Limb (tissue), 2 donors: ENCODE measurements around the gene ZNF835.
A peak's percentile ranks its signal among the peaks of the same experiment; 100 is the strongest.

Experiments
- DNase-seq, 2 donors: peaks; one replicate each; pipeline ENCODE4 v3.0.0-alpha.2; 2016; ENCODE audit errors: extremely low spot score in 2 of 2

ZNF835 gene

GRCh38 chr19:56663931-56664500 lies 7.5 kb downstream of the ZNF835 start:
- no peak for DNase-seq

GRCh38 chr19:56661248-56661647 lies 10.3 kb downstream of the ZNF835 start:
- no peak for DNase-seq

DNA sequence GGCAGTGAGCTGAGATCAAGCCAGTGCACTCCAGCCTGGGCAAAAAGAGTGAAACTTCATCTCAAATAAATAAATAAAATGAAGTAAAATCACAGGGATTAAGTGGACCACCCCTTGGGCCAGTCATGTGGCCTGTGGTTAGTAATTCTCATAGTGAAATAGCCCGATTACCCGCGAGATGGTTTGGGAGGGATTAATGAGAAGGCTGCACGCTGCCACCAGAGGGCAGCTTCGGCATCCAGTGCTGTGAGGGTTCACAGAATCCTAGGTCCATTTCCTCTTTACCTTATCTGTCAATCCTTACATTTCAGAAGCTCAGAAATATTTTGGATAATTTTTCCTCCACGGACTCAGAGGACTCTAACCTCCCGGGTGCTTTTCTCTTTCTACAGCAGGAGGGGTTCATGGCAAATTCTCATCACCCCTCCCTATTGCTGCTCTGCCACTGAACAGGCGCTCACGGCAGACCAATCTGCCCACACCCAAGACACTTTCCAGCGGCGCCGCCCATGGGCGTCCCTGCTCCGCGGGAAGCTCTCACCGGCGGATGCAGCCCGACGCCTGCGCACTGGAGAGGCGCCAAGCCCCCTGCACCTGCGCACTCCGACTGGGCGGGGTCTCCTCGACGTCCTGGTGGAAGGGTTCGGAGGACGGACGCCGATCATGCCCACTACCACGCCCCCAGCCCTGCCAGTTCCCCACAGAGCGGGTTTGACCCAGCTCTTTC lies 11.0 kb downstream of the ZNF835 start:
- DNase-seq: peak in 1 of 2 donors; percentile 60

DNA sequence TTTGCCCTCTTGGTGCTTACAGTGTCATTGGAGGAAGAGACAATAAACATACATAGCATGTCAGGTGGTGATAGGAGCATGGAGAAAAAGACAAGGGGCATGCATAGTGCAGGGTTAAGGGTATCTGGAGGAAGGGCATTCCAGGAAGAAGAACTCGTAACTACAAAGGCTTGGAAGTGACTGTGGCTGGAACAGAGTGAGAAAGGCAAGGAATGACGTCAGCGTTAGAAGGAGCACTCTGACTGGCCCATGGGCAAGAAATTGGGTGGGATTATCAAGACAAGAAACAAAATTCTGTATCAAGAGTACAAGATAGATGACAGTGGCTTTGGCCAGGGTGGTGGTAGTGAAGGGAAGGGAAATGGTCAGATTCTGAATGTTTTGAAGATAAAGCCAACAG lies 17.4 kb downstream of the ZNF835 start:
- DNase-seq: no peak

DNA sequence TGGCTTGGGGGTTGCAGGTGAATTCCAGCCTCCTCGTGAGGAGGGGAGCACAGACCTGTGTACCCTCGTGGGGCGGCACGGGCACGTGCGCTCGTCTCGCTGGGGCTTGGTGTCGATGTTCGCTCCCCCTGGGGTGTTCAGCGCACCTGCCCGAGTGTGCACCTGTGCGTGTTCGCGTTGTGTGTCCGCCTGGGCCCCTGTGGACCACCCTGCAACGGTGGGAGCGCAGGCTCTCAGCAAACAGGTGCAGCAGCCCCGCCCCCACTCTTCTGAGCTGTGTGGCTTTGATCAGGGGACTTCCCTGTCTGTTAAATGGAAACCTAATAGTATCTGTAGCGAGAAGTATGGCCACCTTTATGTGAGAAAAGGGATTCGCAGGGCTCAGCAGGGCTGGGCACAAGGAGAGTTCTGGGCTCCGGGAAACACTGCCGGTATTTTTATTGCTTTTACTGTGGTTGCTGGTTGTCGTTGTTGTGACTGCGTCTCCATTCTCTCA lies 28.0 kb downstream of the ZNF835 start:
- DNase-seq: no peak

DNA sequence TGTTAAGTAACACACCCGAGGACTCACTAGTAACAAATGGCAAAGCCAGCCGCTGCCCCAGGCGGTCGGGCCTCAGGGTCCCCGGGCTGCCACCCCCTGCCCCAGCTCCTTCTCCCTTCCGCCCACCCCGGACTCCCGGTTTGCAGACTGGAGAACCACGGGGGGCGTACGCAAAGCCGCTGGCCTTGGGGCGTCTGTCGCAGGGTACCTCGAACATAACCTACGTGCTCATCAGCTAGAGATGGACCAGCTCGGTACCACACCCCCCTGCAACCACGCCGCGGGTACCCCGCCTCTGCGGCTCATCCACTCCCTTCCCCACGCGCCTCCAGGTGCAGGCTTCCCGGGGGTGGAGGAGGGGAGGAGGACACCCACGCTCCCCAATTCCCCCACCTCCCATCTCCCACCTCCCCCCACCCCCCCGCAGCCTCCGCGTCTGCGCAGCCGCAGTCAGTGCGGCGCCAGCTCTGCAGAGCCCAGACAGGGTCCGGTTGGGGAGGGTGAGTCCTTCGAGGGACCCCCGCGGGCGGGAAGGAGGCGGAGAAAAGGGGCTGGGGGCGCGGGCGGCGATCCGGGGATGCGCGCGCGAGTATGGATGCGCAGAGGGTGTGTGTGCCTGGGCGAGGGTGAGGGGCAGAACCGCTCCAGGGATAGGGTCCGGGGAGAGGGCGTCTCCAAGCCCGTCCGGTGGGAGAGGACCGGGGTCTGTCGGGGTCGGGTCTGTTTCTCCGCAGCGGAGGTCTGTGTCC lies 28.7 kb downstream of the ZNF835 start, which contains the start of gene SMIM17:
Gene SMIM17 (plus strand): TSS at position 449 of the 749 bp plus-strand sequence. CDS start 2,509 bp downstream, outside the sequence.
- DNase-seq: peak in 1 of 2 donors; percentile 42

GRCh38 chr19:56639217-56639616 lies 32.3 kb downstream of the ZNF835 start:
- no peak for DNase-seq

DNA sequence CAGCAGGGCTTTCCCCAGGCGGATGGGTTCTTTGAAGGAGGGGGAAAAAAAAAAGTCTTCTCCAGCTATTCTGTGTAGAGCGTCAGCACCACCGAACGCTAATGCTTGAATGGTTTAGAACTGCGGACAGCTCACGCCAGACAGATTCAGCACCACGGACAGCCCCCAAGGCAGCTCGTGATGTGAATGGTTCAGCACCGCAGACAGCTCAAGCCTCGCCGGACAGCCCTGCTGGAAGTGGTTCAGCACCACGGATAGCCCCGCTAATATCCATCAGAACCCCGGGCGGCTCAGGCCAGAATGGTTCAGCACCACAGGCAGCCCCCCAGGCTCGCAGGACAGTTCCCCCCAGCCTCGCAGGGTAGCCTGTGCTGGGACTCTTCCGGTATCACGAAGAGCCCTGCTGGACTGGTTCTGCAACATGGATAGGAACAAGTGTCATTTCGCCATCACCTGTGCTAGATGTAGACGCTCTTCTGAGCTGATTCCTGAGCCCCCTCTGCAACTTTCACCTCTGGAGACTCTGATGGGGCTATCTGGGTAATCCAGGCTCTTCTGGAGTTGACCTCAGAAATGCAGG lies 33.5 kb downstream of the ZNF835 start:
- DNase-seq: peak; percentile 90 to 93

GRCh38 chr19:56633021-56633420 lies 38.5 kb downstream of the ZNF835 start:
- no peak for DNase-seq

DNA sequence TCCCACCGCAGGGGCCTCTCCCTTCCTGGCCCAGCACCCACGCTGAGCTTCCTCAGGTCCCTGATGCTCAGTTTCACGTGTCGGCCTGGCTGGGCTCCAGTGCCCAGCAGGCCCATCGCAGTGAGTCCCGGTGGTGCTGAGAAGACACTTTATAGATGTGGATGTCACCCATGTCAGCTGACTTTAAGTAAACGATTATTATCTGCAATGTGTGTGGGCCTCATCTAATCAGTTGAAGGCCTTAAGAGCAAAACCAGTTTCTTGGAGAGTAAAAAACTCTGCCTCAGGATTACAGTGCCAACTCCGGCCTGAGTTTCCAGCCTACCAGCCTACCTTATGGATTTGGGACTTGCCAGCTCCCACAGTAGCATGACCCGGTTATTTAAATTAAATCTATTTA lies 45.8 kb downstream of the ZNF835 start:
- DNase-seq: no peak

GRCh38 chr19:56623006-56623405 lies 48.6 kb downstream of the ZNF835 start:
- no peak for DNase-seq

- DNase-seq: no peak
These were observed 49.2 kb downstream of the ZNF835 start for GRCh38 chr19:56622374-56622773.

- no peak for DNase-seq
These were observed 52.4 kb downstream of the ZNF835 start for GRCh38 chr19:56619121-56619520.

DNA sequence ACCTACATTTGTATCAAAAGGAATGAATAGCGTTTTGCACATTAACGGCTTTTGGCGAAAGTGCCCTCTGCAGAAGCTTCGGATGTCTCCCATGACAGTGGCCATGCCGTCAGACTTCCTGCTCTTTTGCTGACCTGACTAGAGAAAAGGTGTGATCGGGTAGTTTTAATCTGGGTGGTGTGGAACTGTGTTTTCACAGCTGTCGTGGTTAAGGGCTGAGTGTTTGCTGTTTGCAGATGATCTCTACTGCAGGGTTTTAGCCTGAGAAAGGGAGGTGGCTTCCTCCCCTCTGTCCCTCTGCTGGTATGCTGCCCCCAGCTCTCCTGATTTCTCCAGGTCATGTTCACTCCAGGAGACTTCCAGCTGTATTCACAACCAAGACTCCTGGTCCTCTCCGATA lies 54.0 kb downstream of the ZNF835 start:
- no peak for DNase-seq

- no peak for DNase-seq
These were observed 57.9 kb downstream of the ZNF835 start for GRCh38 chr19:56613639-56614038.

DNA sequence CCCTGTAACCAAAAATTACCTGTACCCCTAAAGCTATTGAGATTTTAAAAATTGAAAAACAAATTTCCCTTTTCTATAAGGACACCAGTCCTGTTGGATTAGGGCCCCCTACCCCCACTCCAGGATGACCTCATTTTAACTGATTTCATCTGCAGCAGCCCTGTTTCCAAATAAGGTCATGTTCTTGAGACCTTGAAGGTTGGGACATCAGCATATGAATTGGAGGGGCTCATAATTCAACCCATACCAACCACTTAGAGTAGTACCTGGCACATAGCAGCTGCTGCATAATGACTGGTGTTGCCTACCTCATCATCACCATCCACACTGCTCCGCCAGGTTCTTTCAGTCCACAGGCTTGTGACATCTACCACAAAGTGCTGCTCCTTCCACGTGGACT lies 58.8 kb downstream of the ZNF835 start:
- DNase-seq: no peak
